Adrenal gland (tissue), 12 donors: Measurements from ENCODE around the gene KIF5B. TPM values are rescaled to one million over a fixed set of nuclear protein-coding genes. Genes with fewer than 3 reads are reported as not detected.

Experiments
- polyA plus RNA-seq, 3 donors: library from polyadenylated mRNA; stranded (reverse); fragments of 200-250 nt in 2 of 3; fragments of 350-450 nt in 1 of 3; fragmentation: Illumina TruSeq in 1 of 3; extraction: RNeasy Lipid Tissue Mini Kit (QIAGEN cat#74804) in 1 of 3; gene quantifications; one replicate each; pipeline ENCODE4 v1.2.3, GENCODE V29; 2013 to 2014
- small RNA-seq, 2 donors: library from RNA; depleted of rRNA; stranded (forward); fragments of <200 nt; gene quantifications; one replicate each; pipeline ENCODE3, GENCODE V24; 2016
- total RNA-seq, 9 donors: library from RNA; depleted of rRNA in 4 of 9; stranded (reverse); fragments of >200 nt in 4 of 9; fragments of 120-200 nt in 1 of 9; fragmentation: NEBNext Ultra II Directional in 1 of 9; extraction: Animal tissue kit (Norgen Biotek cat#: 25700) in 1 of 9; gene quantifications; one replicate each; pipeline versions ENCODE4 v1.1.0 to v1.2.4, GENCODE V29; 2013 to 2023
- donor health status: healthy with polysubstance abuse.
- donor health status: Bipolar disorder and iron deficiency.
- donor health status: DM: yes; HTN: yes; CAD: no.
- donor health status: DM: no; HTN: no; CAD: no.
- donor health status: DM: no; HTN: no; CAD: no.
- donor health status: DM: yes; HTN: yes; CAD: no.

The KIF5B gene
- total and polyA plus RNA-seq, 12 donors = 24.2 to 139 (median 81.7) TPM

Small RNA genes within 50 kb of the gene (small RNA-seq; reads per million reads assigned to genes)
- gene RF00019 (0 reads per million in 2 donors), gene RN7SL825P (0 reads per million in 2 donors)

Other genes starting within 250 kb of the KIF5B start
- 10 to 100 TPM; 26.7 to 88.6 (median 32.8) TPM for gene ARHGAP12, start 127.6 kb downstream of the KIF5B start, total RNA-seq
- 10 to 100 TPM; 33.4 to 45.7 (median 43.3) TPM for gene ARHGAP12, start 127.6 kb downstream of the KIF5B start, polyA plus RNA-seq